HG02840 (cell line): ENCODE results near the gene ZBTB43.
"Not testable (repeated sequence)": the region's sequence is repeated elsewhere in the genome, so short reads cannot be mapped to it uniquely, and the experiment has no call there.

Experiments used
- ATAC-seq: cut with Tn5 transposase; IDR thresholded peaks from one replicate; pipeline ENCODE4 v1.9.1; 2021; ENCODE audit warnings: mild to moderate bottlenecking, moderate library complexity, moderate number of reproducible peaks; ENCODE audit not compliant: unreplicated experiment, low FRiP score

The ZBTB43 gene, protein sequence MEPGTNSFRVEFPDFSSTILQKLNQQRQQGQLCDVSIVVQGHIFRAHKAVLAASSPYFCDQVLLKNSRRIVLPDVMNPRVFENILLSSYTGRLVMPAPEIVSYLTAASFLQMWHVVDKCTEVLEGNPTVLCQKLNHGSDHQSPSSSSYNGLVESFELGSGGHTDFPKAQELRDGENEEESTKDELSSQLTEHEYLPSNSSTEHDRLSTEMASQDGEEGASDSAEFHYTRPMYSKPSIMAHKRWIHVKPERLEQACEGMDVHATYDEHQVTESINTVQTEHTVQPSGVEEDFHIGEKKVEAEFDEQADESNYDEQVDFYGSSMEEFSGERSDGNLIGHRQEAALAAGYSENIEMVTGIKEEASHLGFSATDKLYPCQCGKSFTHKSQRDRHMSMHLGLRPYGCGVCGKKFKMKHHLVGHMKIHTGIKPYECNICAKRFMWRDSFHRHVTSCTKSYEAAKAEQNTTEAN

DNA sequence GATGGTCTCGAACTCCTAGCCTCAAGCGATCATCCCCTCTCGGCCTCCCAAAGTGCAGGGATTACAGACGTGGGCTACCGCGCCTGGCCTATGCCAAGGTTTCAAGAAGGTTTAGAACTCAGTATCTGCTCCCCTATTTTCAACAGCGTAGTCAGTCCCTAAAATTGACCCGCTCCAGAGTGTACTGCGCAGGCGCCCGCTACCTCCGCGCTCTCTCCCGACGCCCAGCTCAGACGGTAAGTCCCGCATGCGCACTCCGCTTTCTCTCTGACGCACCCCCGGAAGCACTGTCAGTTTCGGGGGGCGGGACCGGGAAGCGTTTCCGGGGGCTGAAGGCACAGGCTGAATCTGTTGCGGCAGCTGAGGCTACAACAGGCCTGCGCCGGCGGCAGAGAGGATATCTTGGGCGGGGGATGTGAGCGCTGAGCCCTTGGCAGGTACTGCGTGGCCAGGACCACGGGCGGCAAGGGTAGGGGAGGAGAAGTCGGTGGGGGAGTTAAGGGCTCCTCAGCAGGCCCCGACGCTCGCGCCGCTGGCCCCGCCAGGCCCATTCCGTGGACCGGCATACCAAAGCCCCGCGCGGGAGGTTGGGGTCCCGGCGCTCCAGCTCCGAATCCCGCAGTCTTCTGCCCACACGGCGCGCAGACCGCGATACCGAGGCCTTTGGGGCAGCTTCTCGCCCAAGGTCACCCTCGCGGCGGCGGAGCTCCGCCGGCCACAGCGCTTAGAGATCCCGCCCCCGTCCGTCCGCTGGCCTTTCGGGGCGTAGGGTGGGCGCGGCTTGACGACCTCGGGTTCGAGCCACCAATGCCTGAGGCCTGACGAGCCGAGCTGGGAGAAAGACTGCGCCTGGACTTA, at the start of gene ZBTB43:
TSS of gene ZBTB43 (plus strand) at position 345 of the 858 bp plus-strand sequence. CDS start 27,470 bp downstream, outside the sequence.
- ATAC-seq = peak; percentile 81

DNA sequence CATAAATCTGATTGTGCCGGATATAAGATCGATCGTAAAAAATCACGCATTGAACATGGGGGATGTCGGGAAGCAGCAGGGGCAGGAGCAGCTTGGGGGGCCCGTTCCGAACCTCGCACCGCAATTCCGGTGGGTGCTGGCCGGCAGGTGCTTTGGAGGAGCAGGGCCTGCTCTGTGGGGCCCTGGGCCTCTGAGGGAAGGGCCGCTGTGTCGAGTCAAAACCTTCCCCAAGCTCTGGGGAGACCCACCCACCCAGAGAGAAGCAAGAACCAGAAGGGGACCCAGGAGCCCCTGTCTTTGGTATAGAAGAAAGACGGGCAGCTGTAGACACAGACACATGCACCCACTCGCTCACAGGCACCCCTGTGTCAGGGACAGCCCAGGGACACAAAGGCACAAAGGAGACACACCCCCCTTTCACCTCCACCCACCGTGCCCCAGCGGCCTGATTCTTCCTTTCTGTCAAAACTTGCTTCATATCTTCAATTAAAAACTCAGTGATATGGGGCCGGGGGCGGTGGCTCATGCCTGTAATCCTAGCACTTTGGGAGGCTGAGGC, 49.4 kb upstream of the ZBTB43 start:
- no peak for ATAC-seq

- no peak for ATAC-seq
Measured at GRCh38 chr9:126756238-126756637, 48.6 kb upstream of the ZBTB43 start.

DNA sequence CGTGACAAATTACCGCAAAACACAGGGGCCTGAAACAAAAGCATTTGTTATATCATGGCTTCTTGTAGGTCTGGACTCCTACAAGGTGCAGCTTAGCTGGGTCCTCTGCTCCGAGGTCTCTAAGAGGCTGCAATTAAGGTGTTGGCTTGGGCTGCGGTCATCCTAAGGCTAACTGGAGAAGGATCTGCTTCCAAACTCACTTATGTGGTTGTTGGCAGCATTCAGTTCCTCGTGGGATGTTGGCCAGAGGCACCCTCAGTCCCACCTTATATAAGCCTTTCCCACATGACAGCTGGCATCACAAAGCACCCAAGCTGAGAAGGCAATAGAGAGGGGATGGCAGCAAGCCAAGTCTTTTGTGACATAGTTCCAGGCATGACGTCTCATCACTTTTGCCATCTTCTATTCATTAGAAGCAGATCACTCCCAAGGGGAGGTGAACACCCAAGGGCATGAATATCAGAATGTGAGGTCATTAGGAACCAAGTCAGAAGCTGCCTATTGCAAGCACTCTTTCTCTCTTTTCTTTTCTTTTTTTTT, 47.9 kb upstream of the ZBTB43 start:
- no peak for ATAC-seq

DNA sequence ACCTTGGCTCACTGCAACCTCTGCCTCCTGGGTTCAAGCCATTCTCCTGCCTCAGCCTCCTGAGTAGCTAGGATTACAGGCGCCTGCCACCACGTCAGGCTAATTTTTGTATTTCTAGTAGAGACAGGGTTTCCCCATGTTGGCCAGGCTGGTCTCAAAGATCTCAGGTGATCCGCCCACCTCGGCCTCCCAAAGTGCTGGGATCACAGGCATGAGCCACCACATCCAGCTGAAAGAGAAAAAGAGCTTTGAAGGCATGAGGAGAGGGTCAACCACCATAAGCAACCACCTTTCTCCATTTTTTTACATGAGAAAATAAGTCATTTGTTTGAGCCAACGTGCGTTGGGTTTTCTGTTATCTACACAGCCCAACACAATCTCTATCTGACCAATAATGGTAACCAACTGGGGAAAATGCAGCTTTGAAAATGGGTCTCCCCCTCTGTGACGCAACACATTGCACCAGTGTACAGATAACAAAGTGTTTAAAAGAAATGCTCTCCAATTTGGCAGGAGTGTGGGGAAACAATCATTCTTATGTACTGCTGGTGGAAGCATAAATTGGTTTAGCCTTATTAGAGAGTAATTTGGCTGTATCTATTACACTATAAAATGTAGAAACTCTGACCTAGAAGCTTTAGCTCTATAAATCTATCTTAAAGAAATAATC, 45.8 kb upstream of the ZBTB43 start:
- ATAC-seq = no peak

DNA sequence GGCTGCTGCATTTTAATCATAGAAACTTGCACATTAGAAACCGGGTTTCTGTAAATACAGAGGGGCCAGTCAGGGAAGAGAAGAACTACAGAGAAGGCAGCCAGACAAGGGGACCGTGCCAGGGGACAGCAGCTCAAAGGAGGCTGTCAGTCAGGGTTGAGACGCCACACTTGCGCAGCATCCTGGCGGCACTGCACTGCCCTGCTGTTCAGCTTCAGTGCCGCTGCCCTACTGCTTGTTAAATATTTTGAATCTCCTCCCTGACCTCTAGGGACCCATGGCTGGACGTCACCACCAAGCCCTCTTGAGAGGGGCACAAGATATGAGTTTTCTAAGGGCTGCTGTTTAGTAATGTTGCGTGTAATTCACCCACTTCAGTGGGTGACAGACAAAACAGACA, 43.6 kb upstream of the ZBTB43 start:
- ATAC-seq = no peak

- no peak for ATAC-seq
Measured at GRCh38 chr9:126763130-126763764, 41.6 kb upstream of the ZBTB43 start.

- no peak for ATAC-seq
Measured at GRCh38 chr9:126773004-126773607, 31.7 kb upstream of the ZBTB43 start.

GRCh38 chr9:126775926-126776325, 28.9 kb upstream of the ZBTB43 start:
- no peak for ATAC-seq

GRCh38 chr9:126777733-126778132, 27.1 kb upstream of the ZBTB43 start:
- ATAC-seq = no peak

DNA sequence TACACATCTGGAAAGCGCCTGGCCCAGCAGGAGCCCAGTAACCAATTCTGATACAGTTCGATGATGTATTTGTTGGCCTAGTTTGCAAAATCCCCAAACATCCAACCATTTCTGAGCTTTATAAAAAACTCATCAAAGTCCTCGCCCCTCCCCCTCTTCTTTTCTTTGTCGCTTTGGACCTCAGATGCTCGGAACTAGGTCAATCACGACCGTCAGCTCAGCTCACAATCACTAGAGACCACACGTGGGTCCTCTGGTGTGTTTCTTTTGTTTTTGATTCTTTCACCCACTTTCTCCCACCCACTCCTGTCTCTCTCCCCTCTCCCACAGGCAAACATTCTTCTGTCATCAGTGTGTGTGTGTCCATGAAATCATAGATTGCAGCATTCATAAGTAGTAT, 26.7 kb upstream of the ZBTB43 start:
- no peak for ATAC-seq

DNA sequence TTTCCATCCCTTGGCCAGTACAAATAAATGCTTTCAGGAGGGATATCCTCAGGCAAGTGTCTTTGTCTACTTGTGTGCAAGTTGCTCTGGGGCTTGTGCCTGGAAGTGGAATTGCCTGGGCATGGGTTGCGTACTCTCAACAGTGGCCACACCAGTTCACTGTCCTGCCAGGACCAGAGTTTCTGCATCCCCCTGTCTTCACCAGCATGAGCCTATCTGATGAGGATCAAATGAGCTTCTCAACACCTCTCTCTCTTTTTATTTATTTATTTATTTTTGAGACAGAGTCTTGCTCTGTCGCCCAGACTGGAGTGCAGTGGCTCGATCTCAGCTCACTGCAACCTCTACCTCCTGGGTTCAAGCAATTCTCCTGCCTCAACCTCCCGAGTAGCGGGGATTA, 26.1 kb upstream of the ZBTB43 start:
- ATAC-seq = not testable (repeated sequence)

- no peak for ATAC-seq
Measured at GRCh38 chr9:126781186-126782052, 23.4 kb upstream of the ZBTB43 start.

DNA sequence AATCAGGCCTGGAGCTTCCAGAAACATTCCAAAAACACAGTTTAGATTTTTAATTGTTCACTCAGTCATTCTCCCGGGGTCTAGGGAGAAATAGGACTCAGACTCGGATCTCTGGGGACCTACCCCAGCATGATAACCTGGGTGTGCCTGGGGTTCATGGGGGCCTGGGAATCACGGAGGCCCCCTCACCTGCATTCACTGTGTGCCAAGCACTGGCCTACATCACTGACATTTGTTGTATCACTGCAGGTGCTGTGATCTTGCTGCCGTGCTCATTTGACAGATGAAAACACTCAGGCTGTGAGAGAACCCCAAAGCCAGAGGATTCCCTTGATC, 22.8 kb upstream of the ZBTB43 start:
- no peak for ATAC-seq

DNA sequence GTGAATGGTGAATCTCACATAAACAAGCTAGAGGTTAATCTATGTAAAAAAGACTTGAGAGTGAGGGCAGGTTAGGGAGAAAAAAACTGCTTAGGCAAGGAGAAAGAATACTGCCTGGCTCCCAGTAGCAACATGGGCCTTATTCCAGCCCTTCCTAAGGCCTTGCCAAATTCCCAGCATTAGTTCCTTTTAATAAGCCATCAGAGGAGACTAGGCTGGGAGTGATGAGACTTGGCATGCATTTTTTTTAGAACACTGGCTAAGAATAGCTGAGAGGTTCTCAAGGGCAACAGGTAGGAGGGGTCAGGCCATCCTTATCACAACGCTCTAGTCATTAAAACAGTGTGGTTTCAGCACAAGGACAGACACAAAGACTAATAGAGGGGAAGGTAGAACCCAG, 20.9 kb upstream of the ZBTB43 start:
- no peak for ATAC-seq

- ATAC-seq = no peak
Measured at GRCh38 chr9:126784401-126784800, 20.4 kb upstream of the ZBTB43 start.

DNA sequence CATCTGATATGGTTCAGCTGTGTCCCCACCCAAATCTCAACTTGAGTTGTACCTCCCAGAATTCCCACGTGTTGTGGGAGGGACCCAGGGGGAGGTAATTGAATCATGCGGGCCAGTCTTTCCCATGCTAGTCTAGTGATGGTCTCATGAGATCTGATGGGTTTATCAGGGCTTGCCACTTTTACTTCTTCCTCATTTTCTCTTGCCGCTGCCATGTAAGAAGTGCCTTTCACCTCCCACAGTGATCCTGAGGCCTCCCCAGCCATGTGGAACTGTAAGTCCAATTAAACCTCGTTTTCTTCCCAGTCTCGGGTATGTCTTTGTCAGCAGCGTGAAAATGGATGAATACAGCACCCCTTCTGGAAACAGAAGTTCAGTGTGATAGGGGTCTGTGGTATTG, 20.0 kb upstream of the ZBTB43 start:
- not testable (repeated sequence) for ATAC-seq

DNA sequence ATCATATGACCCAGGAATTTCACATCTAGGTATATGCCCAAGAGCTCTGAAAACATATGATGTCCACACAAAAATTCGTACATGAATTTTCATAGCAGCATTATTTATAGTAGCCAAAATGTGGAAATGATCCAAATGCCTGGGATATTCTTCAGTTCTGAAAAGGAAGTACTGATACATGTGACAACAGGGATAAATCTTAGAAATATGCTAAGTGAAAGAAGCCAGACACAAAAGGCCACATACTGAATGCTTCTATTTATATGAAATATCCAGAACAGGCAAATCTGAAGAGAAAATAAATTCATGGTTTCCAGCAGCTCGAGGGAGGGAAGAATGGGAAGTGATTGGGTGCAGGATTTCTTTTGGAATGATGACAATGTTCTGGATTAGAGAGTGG, 16.8 kb upstream of the ZBTB43 start:
- ATAC-seq = no peak
